HepG2 (cell line): ENCODE measurements around the gene USP2. TPM values are rescaled to one million over a fixed set of nuclear protein-coding genes. Genes with fewer than 3 reads are reported as not detected.

Source experiments
- ATAC-seq: fragments of 200-7000 bp; cut with Tn5 transposase; 3 replicates; pipeline ENCODE4 v1.9.1; 2020; ENCODE audit warnings: mild to moderate bottlenecking, moderate library complexity
- BruUV-seq: library from RNA; stranded (reverse); fragments of 400-500 nt; replicated peaks from 2 replicates; lab custom pipeline; 2021; lab: Mats Ljungman, UMichigan
- CTCF ChIA-PET: fragments of 300-600 bp; formaldehyde crosslinking; extraction: SDS; loops from one replicate; lab custom pipeline; 2021; ENCODE audit warnings: low total read pairs, inconsistent platforms, low intra/inter-chr PET ratio; lab: Yijun Ruan, JAX
- POLR2A ChIA-PET: fragments of 350-600 bp; sonication (Branson Sonifier 250); formaldehyde crosslinking; loops from one replicate; lab custom pipeline; 2020; ENCODE audit warnings: antibody characterized with exemption, inconsistent platforms; lab: Yijun Ruan, JAX
- DNase-seq: peaks from one replicate; pipeline ENCODE4 v3.0.0-alpha.2; 2015; ENCODE audit warnings: low spot score
- FAIRE-seq: peaks from 3 replicates; lab custom pipeline; 2011; peaks lifted over from hg19 to GRCh38; lab: Jason Lieb, UNC
- H2AFZ ChIP-seq: one replicate; pipeline ENCODE4 v1.6.1; 2011; ENCODE audit warnings: low read length, inconsistent platforms
- H3K27ac ChIP-seq: fragments of 300-600 bp; 3 replicates; pipeline ENCODE4 v1.8.0; 2011; ENCODE audit warnings: mixed run types, mild to moderate bottlenecking, mixed read lengths, low read length, inconsistent platforms; ENCODE audit not compliant: insufficient read depth; ENCODE audit errors: extremely low read length
- H3K27me3 ChIP-seq, 2 experiments: fragments of 200-600 bp in 1 of 2; 2 replicates in 1 of 2; 3 replicates in 1 of 2; pipeline versions ENCODE4 v1.6.0 to v1.8.0; 2011; ENCODE audit warnings: low read length in 2 of 2, mild to moderate bottlenecking in 2 of 2, moderate library complexity in 2 of 2, inconsistent platforms in 1 of 2; ENCODE audit not compliant: insufficient read depth in 2 of 2, control insufficient read depth in 1 of 2
- H3K36me3 ChIP-seq, 2 experiments: fragments of 200-600 bp in 1 of 2; replicated peaks in 1 of 2; 2 replicates in 1 of 2; 3 replicates in 1 of 2; pipeline versions ENCODE4 v1.5.1 to v1.8.0; 2011; ENCODE audit warnings: low read length in 2 of 2, inconsistent platforms in 1 of 2; ENCODE audit not compliant: insufficient read depth in 2 of 2, control insufficient read depth in 1 of 2
- H3K4me1 ChIP-seq: 2 replicates; pipeline ENCODE4 v1.5.1; 2012; ENCODE audit warnings: low read length, inconsistent platforms; ENCODE audit not compliant: insufficient read depth
- H3K4me2 ChIP-seq: 2 replicates; pipeline ENCODE4 v1.6.0; 2011; ENCODE audit warnings: low read depth, low read length, inconsistent platforms
- H3K4me3 ChIP-seq, 3 experiments: fragments of 200-600 bp in 1 of 3; sonication (generic), shearing (Covaris generic) in 1 of 3; replicated peaks in 1 of 3; 2 replicates each; pipeline ENCODE4 v1.5.1; 2011 to 2016; ENCODE audit warnings: low read length in 3 of 3, inconsistent platforms in 2 of 3, low read depth in 2 of 3, mild to moderate bottlenecking in 2 of 3, control low read depth in 1 of 3, mixed read lengths in 1 of 3; ENCODE audit not compliant: insufficient read depth in 1 of 3
- H3K79me2 ChIP-seq: one replicate; pipeline ENCODE4 v1.6.1; 2011; ENCODE audit warnings: low read length, inconsistent platforms; ENCODE audit not compliant: insufficient read depth
- H3K9ac ChIP-seq: 2 replicates; pipeline ENCODE4 v1.6.0; 2011; ENCODE audit warnings: mild to moderate bottlenecking, low read depth, low read length, inconsistent platforms; ENCODE audit not compliant: insufficient read depth
- H3K9me3 ChIP-seq: 2 replicates; pipeline ENCODE4 v1.5.1; 2012; ENCODE audit warnings: mild to moderate bottlenecking, low read length
- H4K20me1 ChIP-seq: 2 replicates; pipeline ENCODE4 v1.6.0; 2011; ENCODE audit warnings: inconsistent platforms, mild to moderate bottlenecking, low read length, moderate library complexity; ENCODE audit not compliant: insufficient read depth
- CREB1 ChIP-seq, 2 experiments: fragments of 450-650 bp in 1 of 2; IDR thresholded peaks; 2 replicates each; pipeline ENCODE4 v1.6.1; 2016 to 2017; ENCODE audit warnings: control low read depth in 1 of 2, mild to moderate bottlenecking in 1 of 2, missing compliant biosample characterization in 1 of 2, missing genetic modification characterization in 1 of 2
- DPF2 ChIP-seq: sonication (generic); formaldehyde crosslinking; IDR thresholded peaks from 2 replicates; pipeline ENCODE4 v1.4.0; 2020; ENCODE audit warnings: mild to moderate bottlenecking, low read depth, missing genetic modification reagents, borderline replicate concordance
- E2F1 ChIP-seq: sonication (generic); formaldehyde crosslinking; IDR thresholded peaks from 2 replicates; pipeline ENCODE4 v1.5.0; 2020; ENCODE audit warnings: missing genetic modification reagents
- FIP1L1 ChIP-seq: fragments of 200-400 bp; formaldehyde crosslinking; IDR thresholded peaks from 2 replicates; pipeline ENCODE4 v1.6.1; 2018; ENCODE audit warnings: low read depth, mild to moderate bottlenecking, low read length, moderate library complexity, borderline replicate concordance; ENCODE audit not compliant: insufficient read depth
- HDAC6 ChIP-seq: fragments of 200-600 bp; sonication (generic); IDR thresholded peaks from 2 replicates; pipeline ENCODE4 v1.7.0; 2017; ENCODE audit warnings: mild to moderate bottlenecking, antibody characterized with exemption, low read length, low read depth
- KIAA2018 ChIP-seq: sonication (generic); formaldehyde crosslinking; IDR thresholded peaks from 2 replicates; pipeline ENCODE4 v1.5.0; 2020; ENCODE audit warnings: mild to moderate bottlenecking, missing genetic modification reagents, borderline replicate concordance
- MXD3 ChIP-seq: IDR thresholded peaks from 2 replicates; pipeline ENCODE4 v1.6.1; 2016; ENCODE audit warnings: mild to moderate bottlenecking, missing biosample characterization, missing genetic modification reagents
- POGZ ChIP-seq: sonication (generic); formaldehyde crosslinking; IDR thresholded peaks from 2 replicates; pipeline ENCODE4 v1.4.0; 2020; ENCODE audit warnings: mild to moderate bottlenecking, missing genetic modification reagents
- SMAD1 ChIP-seq: sonication (generic); formaldehyde crosslinking; IDR thresholded peaks from 2 replicates; pipeline ENCODE4 v1.4.0; 2020; ENCODE audit warnings: missing genetic modification reagents, low read depth, mild to moderate bottlenecking, borderline replicate concordance
- ZFP36L2 ChIP-seq: sonication (generic); formaldehyde crosslinking; IDR thresholded peaks from 2 replicates; pipeline ENCODE4 v1.4.0; 2020; ENCODE audit warnings: missing genetic modification reagents
- ZFX ChIP-seq: sonication (generic); formaldehyde crosslinking; IDR thresholded peaks from 2 replicates; pipeline ENCODE4 v1.4.0; 2020; ENCODE audit warnings: mild to moderate bottlenecking, low read depth, missing genetic modification reagents, moderate library complexity
- ZNF530 ChIP-seq: sonication (generic); formaldehyde crosslinking; IDR thresholded peaks from 2 replicates; pipeline ENCODE4 v1.5.0; 2020; ENCODE audit warnings: low read depth, mild to moderate bottlenecking, missing genetic modification reagents
- ZNF607 ChIP-seq: sonication (generic); formaldehyde crosslinking; IDR thresholded peaks from 2 replicates; pipeline ENCODE4 v1.5.1; 2020; ENCODE audit warnings: missing genetic modification reagents, mild to moderate bottlenecking, borderline replicate concordance
- ZNF773 ChIP-seq: sonication (generic); formaldehyde crosslinking; IDR thresholded peaks from 2 replicates; pipeline ENCODE4 v1.4.0; 2020; ENCODE audit warnings: missing genetic modification reagents, borderline replicate concordance
- WGBS: methylation state at CpG from one replicate; pipeline ENCODE4 v1.1.6; 2017; ENCODE audit warnings: low lambda C conversion rate; 5-methylcytosine and 5-hydroxymethylcytosine counted together
- in situ Hi-C: cut with HindIII; loops from 2 replicates; pipeline ENCODE4 v1.10.0; 2017; ENCODE audit warnings: low pct_unique_long_range_greater_than_20kb; ENCODE audit not compliant: extremely low pct_ligation_motif_present
- intact Hi-C: fragments of 100-400 bp; cut with micrococcal nuclease; formaldehyde crosslinking; loops from one replicate; pipeline ENCODE4 v1.10.0; 2022; ENCODE audit not compliant: unreplicated experiment
- polyA plus RNA-seq, 8 experiments: library from polyadenylated mRNA; depleted of rRNA in 3 of 8; stranded (reverse) in 7 of 8; unstranded in 1 of 8; fragments of >200 nt; fragmentation: Illumina TruSeq in 4 of 8; extraction: Trizol in 4 of 8; gene quantifications; 2 replicates each; pipeline versions ENCODE4 v1.2.1 to v1.2.3, GENCODE V29; 2011 to 2016; ENCODE audit warnings: low read depth in 4 of 8, missing spikeins in 1 of 8, mixed read lengths in 1 of 8; ENCODE audit not compliant: insufficient read depth in 1 of 8
- total RNA-seq, 5 experiments: library from RNA; depleted of rRNA; stranded (reverse); fragments of >200 nt; fragmentation: Illumina TruSeq; extraction: Trizol; gene quantifications; 2 replicates each; pipeline ENCODE4 v1.2.3, GENCODE V29; 2016; ENCODE audit warnings: low read depth in 1 of 5

USP2 gene
- total and polyA plus RNA-seq, 2 of the 13 experiments (the other 11 are each of a cell fraction or from before 2014, with no cell fraction given) = 2.5 to 6.0 TPM

GRCh38 chr11:119378851-119379465 lies 2.5 kb downstream of the USP2 start:
- Histone ChIP-seq H4K20me1 (no peaks in the 10 kb centered on the region), H3K27ac (peak overlapping the region; percentile 31), H3K4me2 (peak overlapping the region; percentile 38), H2AFZ (no peak overlapping the region), H3K4me1 (peaks cover 92% of the 10 kb centered on the region), H3K4me3 (no peak overlapping the region), H3K9me3 (no peaks in the 10 kb centered on the region), H3K36me3 (no peaks in the 10 kb centered on the region), H3K79me2 (peaks cover 18% of the 10 kb centered on the region), H3K27me3 (no peaks in the 10 kb centered on the region; a peak in 1 of 5 replicates), H3K9ac (no peak overlapping the region)
- POLR2A ChIA-PET = interaction anchor here (1.5 to 3.6 kb wide), 2 partner anchors 8 to 11 kb away, joined by 7 to 25 read pairs; no protein-coding TSS in a partner anchor
- FAIRE-seq (no peak), ATAC-seq (no peak), DNase-seq (no peak)
- in situ Hi-C loops (loop anchor here (5.0 kb wide), 1 partner anchor 93 kb away; no protein-coding TSS in a partner anchor), intact Hi-C loops (no loop called here)
- CTCF ChIA-PET = no interaction called here
- WGBS = 90% methylated on average over 9 of the region's 10 CpGs
- no TSS peak for BruUV-seq
- no peak for TF ChIP-seq ZFX (CRISPR knock-in tag)
- TF ChIP-seq POGZ = no peak
- TF ChIP-seq FIP1L1 = no peak
- no peak for TF ChIP-seq CREB1 (IDR thresholded peaks at IDR 0.05)
- TF ChIP-seq CREB1 (CRISPR knock-in tag; IDR thresholded peaks at IDR 0.05) = no peak
- TF ChIP-seq KIAA2018 (CRISPR knock-in tag) = no peak
- TF ChIP-seq HDAC6 = no peak
- TF ChIP-seq ZNF773 (CRISPR knock-in tag) = no peak
- no peak for TF ChIP-seq MXD3
- no peak for TF ChIP-seq ZNF530 (CRISPR knock-in tag)
- TF ChIP-seq DPF2 = no peak
- TF ChIP-seq SMAD1 (CRISPR knock-in tag) = no peak
- TF ChIP-seq E2F1 (CRISPR knock-in tag) = no peak
- TF ChIP-seq ZNF607 (CRISPR knock-in tag) = no peak
- no peak for TF ChIP-seq ZFP36L2 (CRISPR knock-in tag)
